ENCODE results near the gene GALNS. TPM values are rescaled to one million over a fixed set of nuclear protein-coding genes. Genes with fewer than 3 reads are reported as not detected.
A peak's percentile ranks its signal among the peaks of the same experiment; 100 is the strongest.

Gene GALNS
- 10 to 100 TPM; 16.6 to 20.7 (median 18.2) TPM for total RNA-seq (2021; fragmentation: NEBNext Ultra II Directional; extraction: Animal tissue kit (Norgen Biotek cat#: 25700))
- long read RNA-seq, full-length matches to known transcripts = 32 of 41 reads
- long read RNA-seq, partial matches to known transcripts = 3 of 41 reads
- long read RNA-seq, other reads (novel, unspliced or antisense) = 6 of 41 reads

GRCh38 chr16:88856828-88857727, at the start of gene GALNS, which contains the start of gene TRAPPC2L:
Gene GALNS, minus strand, starts transcription at chr16:88856947. Its CDS starts 70 bp downstream, at chr16:88856877.
Gene TRAPPC2L, plus strand, starts transcription at chr16:88857127. Its CDS starts 24 bp downstream, at chr16:88857151.
- TF ChIP-seq CTCF (IDR thresholded peaks at IDR 0.05) = no peak
- Mint-ChIP-seq H3K4me1 (ENCODE audit: low read depth) (peaks cover 21% of the 10 kb centered on the region), H3K27me3 (ENCODE audit: insufficient read depth) (peaks cover 3% of the 10 kb centered on the region), H3K9me3 (no peaks in the 10 kb centered on the region), H3K27ac (peak within 1 kb of the TSS; percentile 82), H3K4me3 (peak within 1 kb of the TSS; percentile 99), H3K36me3 (ENCODE audit: low read depth) (peaks cover 7% of the 10 kb centered on the region)
- peak; percentile 94 for DNase-seq

- no peaks in the 10 kb centered on the region for H3K36me3 Mint-ChIP-seq (ENCODE audit: low read depth)
- H3K4me3 Mint-ChIP-seq = no peak overlapping the region
- H3K27ac Mint-ChIP-seq = no peak overlapping the region
- no peaks in the 10 kb centered on the region for H3K9me3 Mint-ChIP-seq
- peaks cover 5% of the 10 kb centered on the region; the same call in 1 of the 2 replicates for H3K4me1 Mint-ChIP-seq (ENCODE audit: low read depth)
- no peak for TF ChIP-seq CTCF (IDR thresholded peaks at IDR 0.05)
- peaks cover 9% of the 10 kb centered on the region for H3K27me3 Mint-ChIP-seq (ENCODE audit: insufficient read depth)
- no peak for DNase-seq
Observed at GRCh38 chr16:88906020-88906419, 49.3 kb upstream of the GALNS start.

- TF ChIP-seq CTCF (IDR thresholded peaks at IDR 0.05) = no peak
- Mint-ChIP-seq H3K27ac (no peak overlapping the region), H3K9me3 (no peaks in the 10 kb centered on the region), H3K4me3 (no peak overlapping the region), H3K36me3 (ENCODE audit: low read depth) (no peaks in the 10 kb centered on the region), H3K4me1 (ENCODE audit: low read depth) (peaks cover 5% of the 10 kb centered on the region; the same call in 1 of the 2 replicates), H3K27me3 (ENCODE audit: insufficient read depth) (peaks cover 9% of the 10 kb centered on the region)
- DNase-seq = no peak
Observed at GRCh38 chr16:88905563-88905962, 48.8 kb upstream of the GALNS start.

- TF ChIP-seq CTCF (IDR thresholded peaks at IDR 0.05) = no peak
- no peak for DNase-seq
- no peak overlapping the region for H3K27ac Mint-ChIP-seq
- no peaks in the 10 kb centered on the region for H3K36me3 Mint-ChIP-seq (ENCODE audit: low read depth)
- peaks cover 5% of the 10 kb centered on the region; the same call in 1 of the 2 replicates for H3K4me1 Mint-ChIP-seq (ENCODE audit: low read depth)
- H3K27me3 Mint-ChIP-seq (ENCODE audit: insufficient read depth) = peaks cover 7% of the 10 kb centered on the region; the same call in 1 of the 2 replicates
- H3K9me3 Mint-ChIP-seq = no peaks in the 10 kb centered on the region
- no peak overlapping the region for H3K4me3 Mint-ChIP-seq
Observed at GRCh38 chr16:88904676-88905365, 48.1 kb upstream of the GALNS start.

GRCh38 chr16:88903267-88903666, 46.5 kb upstream of the GALNS start:
- no peak overlapping the region for H3K27ac Mint-ChIP-seq
- no peak overlapping the region for H3K4me3 Mint-ChIP-seq
- no peak for TF ChIP-seq CTCF (IDR thresholded peaks at IDR 0.05)
- peaks cover 11% of the 10 kb centered on the region; the same call in 1 of the 2 replicates for H3K27me3 Mint-ChIP-seq (ENCODE audit: insufficient read depth)
- H3K36me3 Mint-ChIP-seq (ENCODE audit: low read depth) = no peaks in the 10 kb centered on the region
- peaks cover 5% of the 10 kb centered on the region; the same call in 1 of the 2 replicates for H3K4me1 Mint-ChIP-seq (ENCODE audit: low read depth)
- no peak for DNase-seq
- no peaks in the 10 kb centered on the region for H3K9me3 Mint-ChIP-seq
